ENCODE measurements around the gene TNFAIP2. TPM values are rescaled to one million over a fixed set of nuclear protein-coding genes. Genes with fewer than 3 reads are reported as not detected.

Gene TNFAIP2
- total RNA-seq, 1 donor from 2014 or later: 19.6 TPM

- Mint-ChIP-seq H3K4me3 (ENCODE audit: low read depth) (no peak overlapping the region), H3K9me3 (ENCODE audit: low read depth) (no peaks in the 10 kb centered on the region), H3K27ac (no peak overlapping the region), H3K4me1 (ENCODE audit: low read depth) (no peaks in the 10 kb centered on the region), H3K36me3 (ENCODE audit: insufficient read depth) (no peaks in the 10 kb centered on the region), H3K27me3 (peaks cover 3% of the 10 kb centered on the region)
- DNase-seq (ENCODE audit: low spot score, unreplicated experiment): no peak
- no peak for TF ChIP-seq CTCF (IDR thresholded peaks at IDR 0.05; ENCODE audit: unreplicated experiment)
Observed at GRCh38 chr14:103156651-103157378, 33.6 kb downstream of the TNFAIP2 start.

GRCh38 chr14:103157969-103158368 is 34.7 kb downstream of the TNFAIP2 start:
- peaks cover 3% of the 10 kb centered on the region for H3K27me3 Mint-ChIP-seq
- no peaks in the 10 kb centered on the region for H3K9me3 Mint-ChIP-seq (ENCODE audit: low read depth)
- no peak overlapping the region for H3K27ac Mint-ChIP-seq
- DNase-seq (ENCODE audit: low spot score, unreplicated experiment): no peak
- no peaks in the 10 kb centered on the region for H3K36me3 Mint-ChIP-seq (ENCODE audit: insufficient read depth)
- H3K4me3 Mint-ChIP-seq (ENCODE audit: low read depth): no peak overlapping the region
- no peaks in the 10 kb centered on the region for H3K4me1 Mint-ChIP-seq (ENCODE audit: low read depth)
- TF ChIP-seq CTCF (IDR thresholded peaks at IDR 0.05; ENCODE audit: unreplicated experiment): no peak

DNA sequence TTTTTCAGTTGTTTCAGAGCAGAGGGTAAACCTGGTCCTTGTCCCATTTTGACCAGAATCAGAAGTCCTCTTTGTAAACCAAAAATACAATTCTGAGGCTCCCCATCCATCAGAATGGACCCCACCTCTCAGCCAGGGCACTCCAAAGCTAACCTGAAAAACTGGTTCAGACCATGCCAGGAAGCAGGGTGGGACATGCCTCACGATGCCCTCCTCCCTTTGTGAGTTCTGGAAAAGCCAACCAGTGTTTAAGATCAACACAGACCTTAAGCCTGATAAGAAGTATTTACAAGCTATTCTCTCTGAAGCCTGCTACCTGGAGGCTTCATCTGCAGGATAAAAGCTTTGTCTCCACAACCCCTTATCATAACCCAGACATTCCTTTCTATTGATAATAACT is 35.4 kb downstream of the TNFAIP2 start:
- DNase-seq (ENCODE audit: low spot score, unreplicated experiment): no peak
- H3K36me3 Mint-ChIP-seq (ENCODE audit: insufficient read depth): no peaks in the 10 kb centered on the region
- no peaks in the 10 kb centered on the region for H3K4me1 Mint-ChIP-seq (ENCODE audit: low read depth)
- H3K4me3 Mint-ChIP-seq (ENCODE audit: low read depth): no peak overlapping the region
- no peaks in the 10 kb centered on the region for H3K9me3 Mint-ChIP-seq (ENCODE audit: low read depth)
- TF ChIP-seq CTCF (IDR thresholded peaks at IDR 0.05; ENCODE audit: unreplicated experiment): no peak
- peaks cover 4% of the 10 kb centered on the region for H3K27me3 Mint-ChIP-seq
- H3K27ac Mint-ChIP-seq: no peak overlapping the region

- H3K27me3 Mint-ChIP-seq: peaks cover 11% of the 10 kb centered on the region
- no peak overlapping the region for H3K27ac Mint-ChIP-seq
- no peaks in the 10 kb centered on the region for H3K9me3 Mint-ChIP-seq (ENCODE audit: low read depth)
- no peak overlapping the region for H3K4me3 Mint-ChIP-seq (ENCODE audit: low read depth)
- TF ChIP-seq CTCF (IDR thresholded peaks at IDR 0.05; ENCODE audit: unreplicated experiment): no peak
- DNase-seq (ENCODE audit: low spot score, unreplicated experiment): no peak
- no peaks in the 10 kb centered on the region for H3K4me1 Mint-ChIP-seq (ENCODE audit: low read depth)
- no peaks in the 10 kb centered on the region for H3K36me3 Mint-ChIP-seq (ENCODE audit: insufficient read depth)
Observed at GRCh38 chr14:103160321-103161053, 37.2 kb downstream of the TNFAIP2 start.

DNA sequence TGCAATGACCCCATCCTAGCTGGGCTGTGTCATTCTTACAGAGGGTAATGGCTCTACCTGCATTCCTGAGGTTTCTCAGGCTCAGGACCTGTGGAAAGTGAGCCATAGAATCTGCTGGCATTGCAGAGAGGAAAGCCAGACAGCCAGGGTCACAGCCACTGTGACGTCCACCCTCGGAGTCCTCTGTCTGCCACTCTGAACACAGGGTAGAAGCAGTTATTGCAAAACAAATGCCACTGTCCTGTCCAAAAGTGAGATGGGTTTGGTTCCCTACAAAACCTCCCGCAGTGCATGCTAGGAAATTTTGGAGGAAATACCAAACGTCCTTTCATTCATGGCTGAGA is 37.8 kb downstream of the TNFAIP2 start:
- Mint-ChIP-seq H3K4me1 (ENCODE audit: low read depth) (no peaks in the 10 kb centered on the region), H3K27ac (no peak overlapping the region), H3K4me3 (ENCODE audit: low read depth) (no peak overlapping the region), H3K27me3 (peaks cover 11% of the 10 kb centered on the region), H3K9me3 (ENCODE audit: low read depth) (no peaks in the 10 kb centered on the region), H3K36me3 (ENCODE audit: insufficient read depth) (no peaks in the 10 kb centered on the region)
- DNase-seq (ENCODE audit: low spot score, unreplicated experiment): no peak
- no peak for TF ChIP-seq CTCF (IDR thresholded peaks at IDR 0.05; ENCODE audit: unreplicated experiment)
